Head of caudate nucleus (tissue), 42 donors: ENCODE results near the gene CAMK2A.
"Not testable (repeated sequence)": the region's sequence is repeated elsewhere in the genome, so short reads cannot be mapped to it uniquely, and the experiment has no call there.

Experiments used
- DNase-seq, 42 donors: peaks; one replicate each; pipeline versions ENCODE4 v3.0.0 to v3.0.0-alpha.2; 2020 to 2021; ENCODE audit warnings: mixed read lengths in 7 of 42
- intact Hi-C: fragments of 100-400 bp; cut with DNase I; formaldehyde crosslinking; loops from one replicate; pipeline ENCODE4 v1.15.0; 2022

The CAMK2A gene

GRCh38 chr5:150245808-150246207, 43.8 kb downstream of the CAMK2A start:
- no peak for DNase-seq
- intact Hi-C loops = no loop called here

- intact Hi-C loops = no loop called here
Measured at GRCh38 chr5:150245111-150245789, 44.3 kb downstream of the CAMK2A start.

GRCh38 chr5:150244209-150244608, 45.4 kb downstream of the CAMK2A start:
- intact Hi-C loops = no loop called here
- no peak for DNase-seq

More at GRCh38 chr5:150245111-150245789, 44.3 kb downstream of the CAMK2A start:
- no peak for DNase-seq

- DNase-seq = no peak
- intact Hi-C loops = no loop called here
Measured at GRCh38 chr5:150243590-150243989, 46.0 kb downstream of the CAMK2A start.

- DNase-seq = no peak
- intact Hi-C loops = no loop called here
Measured at GRCh38 chr5:150242251-150242894, 47.2 kb downstream of the CAMK2A start.

GRCh38 chr5:150241298-150242160, 48.0 kb downstream of the CAMK2A start:
- intact Hi-C loops = no loop called here
- DNase-seq = no peak

GRCh38 chr5:150239794-150240122, 49.8 kb downstream of the CAMK2A start:
- no peak for DNase-seq
- intact Hi-C loops = no loop called here

- DNase-seq = no peak
- intact Hi-C loops = no loop called here
Measured at GRCh38 chr5:150239099-150239793, 50.3 kb downstream of the CAMK2A start.

- DNase-seq = no peak
- intact Hi-C loops = no loop called here
Measured at GRCh38 chr5:150238646-150239045, 50.9 kb downstream of the CAMK2A start.

- DNase-seq = no peak
- intact Hi-C loops = no loop called here
Measured at GRCh38 chr5:150236981-150237754, 52.4 kb downstream of the CAMK2A start.

- intact Hi-C loops = no loop called here
- no peak for DNase-seq
Measured at GRCh38 chr5:150236313-150236712, 53.3 kb downstream of the CAMK2A start.

GRCh38 chr5:150235500-150235854, 54.1 kb downstream of the CAMK2A start:
- no peak for DNase-seq
- intact Hi-C loops = no loop called here

- intact Hi-C loops = no loop called here
Measured at GRCh38 chr5:150234576-150235499, 54.7 kb downstream of the CAMK2A start.

GRCh38 chr5:150233706-150234105, 55.9 kb downstream of the CAMK2A start:
- intact Hi-C loops = not testable (repeated sequence)

More at GRCh38 chr5:150234576-150235499, 54.7 kb downstream of the CAMK2A start:
- peak in 5 of 42 donors; percentile 12 to 22 (median 17) for DNase-seq

GRCh38 chr5:150230842-150231241, 58.7 kb downstream of the CAMK2A start:
- peak in 33 of 42 donors; percentile 9 to 84 (median 47) for DNase-seq
- intact Hi-C loops = no loop called here

More at GRCh38 chr5:150233706-150234105, 55.9 kb downstream of the CAMK2A start:
- DNase-seq = not testable (repeated sequence)

GRCh38 chr5:150229571-150229970, 60.0 kb downstream of the CAMK2A start:
- intact Hi-C loops = no loop called here
- DNase-seq = no peak

GRCh38 chr5:150227606-150228273, 61.8 kb downstream of the CAMK2A start:
- intact Hi-C loops = no loop called here
- DNase-seq = no peak
